ENCODE measurements around the gene PFKFB1.
A peak's percentile ranks its signal among the peaks of the same experiment; 100 is the strongest.

PFKFB1 gene

GRCh38 chrX:55030271-55031205 lies 36.5 kb upstream of the PFKFB1 start, which contains the start of gene ALAS2:
Gene ALAS2, minus strand, starts transcription at chrX:55030977. Its CDS starts 4,977 bp downstream, at chrX:55026000.
- no CpG with 5 or more reads among the region's 7 CpGs for WGBS (ENCODE audit: extremely low coverage, insufficient coverage, insufficient read length)

GRCh38 chrX:55029291-55029690 lies 35.3 kb upstream of the PFKFB1 start:
- Histone ChIP-seq H2BK12ac (ENCODE audit: low read length) (no peak overlapping the region), H4K12ac (ENCODE audit: low read depth, low read length) (no peak overlapping the region), H4K8ac (ENCODE audit: low read depth, low read length) (no peak overlapping the region), H3K36me3 (ENCODE audit: control insufficient read depth in 1 of 2, insufficient read depth in 2 of 2, low read length in 2 of 2) (no peaks in the 10 kb centered on the region), H2AK5ac (ENCODE audit: low read length) (no peak overlapping the region), H3K4me3 (ENCODE audit: low read depth, low read length) (no peak overlapping the region), H3K27me3 (ENCODE audit: insufficient read depth, low read length) (no peaks in the 10 kb centered on the region), H3K4me1 (ENCODE audit: control insufficient read depth in 1 of 2, insufficient read depth in 2 of 2, low read length in 2 of 2) (no peaks in the 10 kb centered on the region), H3K4me2 (ENCODE audit: low read length) (no peak overlapping the region), H3K79me2 (ENCODE audit: control insufficient read depth, insufficient read depth, low read length, poor library complexity) (no peaks in the 10 kb centered on the region), H3K79me1 (ENCODE audit: low read length) (no peaks in the 10 kb centered on the region), H3K4ac (ENCODE audit: low read depth, low read length) (no peak overlapping the region), H3K27ac (ENCODE audit: low read depth, low read length) (no peak overlapping the region), H2AFZ (ENCODE audit: insufficient read depth, low read length, poor library complexity) (no peak overlapping the region), H4K91ac (ENCODE audit: low read depth, low read length) (no peak overlapping the region), H3K9me3 (ENCODE audit: insufficient read depth, low read depth, low read length) (no peaks in the 10 kb centered on the region), H2BK120ac (ENCODE audit: insufficient read depth, low read length, poor library complexity) (no peak overlapping the region), H2BK5ac (ENCODE audit: low read depth, low read length, poor library complexity) (no peak overlapping the region), H3K9ac (ENCODE audit: low read length) (no peak overlapping the region), H3K18ac (ENCODE audit: low read length) (no peak overlapping the region), H3K23ac (ENCODE audit: low read length) (no peak overlapping the region), H3K14ac (ENCODE audit: low read length) (no peak overlapping the region)
- no peak for DNase-seq
- WGBS (ENCODE audit: extremely low coverage, insufficient coverage, insufficient read length): no CpG with 5 or more reads among the region's 2 CpGs

More at GRCh38 chrX:55030271-55031205, 36.5 kb upstream of the PFKFB1 start, which contains the start of gene ALAS2:
- no peaks in the 10 kb centered on the region for H3K4me1 ChIP-seq (ENCODE audit: control insufficient read depth in 1 of 2, insufficient read depth in 2 of 2, low read length in 2 of 2)
- DNase-seq: no peak
- no peak within 1 kb of the TSS for H3K27ac ChIP-seq (ENCODE audit: low read depth, low read length)
- no peaks in the 10 kb centered on the region for H3K79me2 ChIP-seq (ENCODE audit: control insufficient read depth, insufficient read depth, low read length, poor library complexity)
- H3K9ac ChIP-seq (ENCODE audit: low read length): no peak within 1 kb of the TSS
- no peak within 1 kb of the TSS for H2AFZ ChIP-seq (ENCODE audit: insufficient read depth, low read length, poor library complexity)
- H3K36me3 ChIP-seq (ENCODE audit: control insufficient read depth in 1 of 2, insufficient read depth in 2 of 2, low read length in 2 of 2): no peaks in the 10 kb centered on the region
- no peaks in the 10 kb centered on the region for H3K27me3 ChIP-seq (ENCODE audit: insufficient read depth, low read length)
- no peaks in the 10 kb centered on the region for H3K9me3 ChIP-seq (ENCODE audit: insufficient read depth, low read depth, low read length)
- H4K91ac ChIP-seq (ENCODE audit: low read depth, low read length): peak within 1 kb of the TSS; percentile 55
- no peak within 1 kb of the TSS for H3K4me2 ChIP-seq (ENCODE audit: low read length)
- no peaks in the 10 kb centered on the region for H3K79me1 ChIP-seq (ENCODE audit: low read length)
- no peak within 1 kb of the TSS for H3K23ac ChIP-seq (ENCODE audit: low read length)
- H3K18ac ChIP-seq (ENCODE audit: low read length): no peak within 1 kb of the TSS
- no peak within 1 kb of the TSS for H2BK120ac ChIP-seq (ENCODE audit: insufficient read depth, low read length, poor library complexity)
- H3K4ac ChIP-seq (ENCODE audit: low read depth, low read length): no peak within 1 kb of the TSS
- H4K12ac ChIP-seq (ENCODE audit: low read depth, low read length): no peak within 1 kb of the TSS
- H2BK5ac ChIP-seq (ENCODE audit: low read depth, low read length, poor library complexity): no peak within 1 kb of the TSS
- H2BK12ac ChIP-seq (ENCODE audit: low read length): no peak within 1 kb of the TSS
- H3K4me3 ChIP-seq (ENCODE audit: low read depth, low read length): no peak within 1 kb of the TSS
- H4K8ac ChIP-seq (ENCODE audit: low read depth, low read length): no peak within 1 kb of the TSS
- H2AK5ac ChIP-seq (ENCODE audit: low read length): no peak within 1 kb of the TSS
- no peak within 1 kb of the TSS for H3K14ac ChIP-seq (ENCODE audit: low read length)

- no peaks in the 10 kb centered on the region for H3K27me3 ChIP-seq (ENCODE audit: insufficient read depth, low read length)
- no peak overlapping the region for H2AFZ ChIP-seq (ENCODE audit: insufficient read depth, low read length, poor library complexity)
- no peaks in the 10 kb centered on the region for H3K79me2 ChIP-seq (ENCODE audit: control insufficient read depth, insufficient read depth, low read length, poor library complexity)
- no peak overlapping the region for H4K8ac ChIP-seq (ENCODE audit: low read depth, low read length)
- H3K4me2 ChIP-seq (ENCODE audit: low read length): no peak overlapping the region
- DNase-seq: no peak
- H2BK5ac ChIP-seq (ENCODE audit: low read depth, low read length, poor library complexity): no peak overlapping the region
- H3K4me3 ChIP-seq (ENCODE audit: low read depth, low read length): no peak overlapping the region
- H3K23ac ChIP-seq (ENCODE audit: low read length): no peak overlapping the region
- no peak overlapping the region for H4K91ac ChIP-seq (ENCODE audit: low read depth, low read length)
- no peak overlapping the region for H3K9ac ChIP-seq (ENCODE audit: low read length)
- no peaks in the 10 kb centered on the region for H3K9me3 ChIP-seq (ENCODE audit: insufficient read depth, low read depth, low read length)
- H4K12ac ChIP-seq (ENCODE audit: low read depth, low read length): no peak overlapping the region
- H3K4me1 ChIP-seq (ENCODE audit: control insufficient read depth in 1 of 2, insufficient read depth in 2 of 2, low read length in 2 of 2): no peaks in the 10 kb centered on the region
- H3K36me3 ChIP-seq (ENCODE audit: control insufficient read depth in 1 of 2, insufficient read depth in 2 of 2, low read length in 2 of 2): no peaks in the 10 kb centered on the region
- no peak overlapping the region for H2BK120ac ChIP-seq (ENCODE audit: insufficient read depth, low read length, poor library complexity)
- no peak overlapping the region for H2BK12ac ChIP-seq (ENCODE audit: low read length)
- H3K18ac ChIP-seq (ENCODE audit: low read length): no peak overlapping the region
- H3K27ac ChIP-seq (ENCODE audit: low read depth, low read length): no peak overlapping the region
- H3K4ac ChIP-seq (ENCODE audit: low read depth, low read length): no peak overlapping the region
- H2AK5ac ChIP-seq (ENCODE audit: low read length): no peak overlapping the region
- H3K79me1 ChIP-seq (ENCODE audit: low read length): no peaks in the 10 kb centered on the region
- H3K14ac ChIP-seq (ENCODE audit: low read length): no peak overlapping the region
These were observed 34.6 kb upstream of the PFKFB1 start for GRCh38 chrX:55028611-55029010.

GRCh38 chrX:55028040-55028439 lies 34.1 kb upstream of the PFKFB1 start:
- DNase-seq: no peak
- Histone ChIP-seq H3K4me1 (ENCODE audit: control insufficient read depth in 1 of 2, insufficient read depth in 2 of 2, low read length in 2 of 2) (no peaks in the 10 kb centered on the region), H2BK12ac (ENCODE audit: low read length) (no peak overlapping the region), H2BK5ac (ENCODE audit: low read depth, low read length, poor library complexity) (no peak overlapping the region), H3K23ac (ENCODE audit: low read length) (no peak overlapping the region), H4K8ac (ENCODE audit: low read depth, low read length) (no peak overlapping the region), H3K79me1 (ENCODE audit: low read length) (no peaks in the 10 kb centered on the region), H2BK120ac (ENCODE audit: insufficient read depth, low read length, poor library complexity) (no peak overlapping the region), H4K91ac (ENCODE audit: low read depth, low read length) (no peak overlapping the region), H2AFZ (ENCODE audit: insufficient read depth, low read length, poor library complexity) (no peak overlapping the region), H3K4ac (ENCODE audit: low read depth, low read length) (no peak overlapping the region), H3K79me2 (ENCODE audit: control insufficient read depth, insufficient read depth, low read length, poor library complexity) (no peaks in the 10 kb centered on the region), H3K18ac (ENCODE audit: low read length) (no peak overlapping the region), H2AK5ac (ENCODE audit: low read length) (no peak overlapping the region), H3K36me3 (ENCODE audit: control insufficient read depth in 1 of 2, insufficient read depth in 2 of 2, low read length in 2 of 2) (no peaks in the 10 kb centered on the region), H3K14ac (ENCODE audit: low read length) (no peak overlapping the region), H3K27me3 (ENCODE audit: insufficient read depth, low read length) (no peaks in the 10 kb centered on the region), H3K27ac (ENCODE audit: low read depth, low read length) (no peak overlapping the region), H3K4me3 (ENCODE audit: low read depth, low read length) (no peak overlapping the region), H3K9ac (ENCODE audit: low read length) (no peak overlapping the region), H3K9me3 (ENCODE audit: insufficient read depth, low read depth, low read length) (no peaks in the 10 kb centered on the region), H4K12ac (ENCODE audit: low read depth, low read length) (no peak overlapping the region), H3K4me2 (ENCODE audit: low read length) (no peak overlapping the region)
- WGBS (ENCODE audit: extremely low coverage, insufficient coverage, insufficient read length): no CpG with 5 or more reads among the region's 4 CpGs

Measured in trophoblast cell (in vitro differentiated cells and primary cell).